H9 (cell line): Measurements from ENCODE around the gene NUMA1. TPM values are rescaled to one million over a fixed set of nuclear protein-coding genes. Genes with fewer than 3 reads are reported as not detected.

Experiments
- DNase-seq: peaks from one replicate; pipeline ENCODE4 v3.0.0-alpha.2; 2017
- H2AFZ ChIP-seq: one replicate; pipeline ENCODE4 v1.6.1; 2013; ENCODE audit warnings: mild to moderate bottlenecking, low read length, control low read depth, moderate library complexity
- H2AK5ac ChIP-seq: 2 replicates; pipeline ENCODE4 v1.6.1; 2013; ENCODE audit warnings: low read length, control low read depth, mixed read lengths; ENCODE audit not compliant: insufficient read length
- H2BK120ac ChIP-seq: one replicate; pipeline ENCODE4 v1.6.1; 2013; ENCODE audit warnings: low read depth, mild to moderate bottlenecking, low read length, control low read depth, inconsistent platforms; ENCODE audit not compliant: poor library complexity, severe bottlenecking
- H2BK12ac ChIP-seq: 2 replicates; pipeline ENCODE4 v1.6.1; 2013; ENCODE audit warnings: low read length, control low read depth, mixed read lengths, low read depth; ENCODE audit not compliant: insufficient read length
- H2BK15ac ChIP-seq: 2 replicates; pipeline ENCODE4 v1.6.1; 2013; ENCODE audit warnings: low read depth, low read length, control low read depth
- H2BK20ac ChIP-seq: one replicate; pipeline ENCODE4 v1.6.1; 2013; ENCODE audit warnings: low read depth, mild to moderate bottlenecking, low read length, control low read depth, inconsistent platforms; ENCODE audit not compliant: poor library complexity, severe bottlenecking
- H2BK5ac ChIP-seq: 2 replicates; pipeline ENCODE4 v1.6.1; 2013; ENCODE audit warnings: low read length, control low read depth, mixed read lengths; ENCODE audit not compliant: insufficient read length
- H3K14ac ChIP-seq: 2 replicates; pipeline ENCODE4 v1.6.1; 2013; ENCODE audit warnings: low read length, control low read depth; ENCODE audit not compliant: insufficient read depth
- H3K18ac ChIP-seq: 2 replicates; pipeline ENCODE4 v1.6.1; 2013; ENCODE audit warnings: low read depth, mild to moderate bottlenecking, mixed read lengths, low read length, control low read depth; ENCODE audit not compliant: insufficient read length
- H3K23ac ChIP-seq: 2 replicates; pipeline ENCODE4 v1.6.1; 2013; ENCODE audit warnings: low read length, control low read depth, mixed read lengths, low read depth; ENCODE audit not compliant: insufficient read length
- H3K23me2 ChIP-seq: 2 replicates; pipeline ENCODE4 v1.6.1; 2013; ENCODE audit warnings: low read depth, mild to moderate bottlenecking, mixed read lengths, low read length, control low read depth; ENCODE audit not compliant: insufficient read length, poor library complexity, severe bottlenecking
- H3K27ac ChIP-seq: 2 replicates; pipeline ENCODE4 v1.5.1; 2013; ENCODE audit warnings: low read length, control low read depth, mixed read lengths, low read depth; ENCODE audit not compliant: insufficient read length
- H3K27me3 ChIP-seq: 2 replicates; pipeline ENCODE4 v1.6.1; 2013; ENCODE audit warnings: low read length, control low read depth, inconsistent platforms; ENCODE audit not compliant: insufficient read depth
- H3K4ac ChIP-seq: 2 replicates; pipeline ENCODE4 v1.6.1; 2013; ENCODE audit warnings: low read depth, mild to moderate bottlenecking, control low read depth, inconsistent platforms, low read length, moderate library complexity
- H3K4me1 ChIP-seq: 2 replicates; pipeline ENCODE4 v1.6.1; 2013; ENCODE audit warnings: low read length, control low read depth, inconsistent platforms; ENCODE audit not compliant: insufficient read depth
- H3K4me2 ChIP-seq: 2 replicates; pipeline ENCODE4 v1.6.1; 2013; ENCODE audit warnings: low read length, control low read depth, mixed read lengths; ENCODE audit not compliant: insufficient read length, insufficient read depth
- H3K56ac ChIP-seq: 2 replicates; pipeline ENCODE4 v1.6.1; 2013; ENCODE audit warnings: low read depth, mild to moderate bottlenecking, mixed read lengths, low read length, control low read depth; ENCODE audit not compliant: insufficient read length
- H3K79me1 ChIP-seq: 2 replicates; pipeline ENCODE4 v1.6.1; 2013; ENCODE audit warnings: low read depth, mild to moderate bottlenecking, moderate library complexity, low read length, control low read depth, inconsistent platforms; ENCODE audit not compliant: insufficient read depth, poor library complexity, severe bottlenecking
- H3K79me2 ChIP-seq: 2 replicates; pipeline ENCODE4 v1.6.1; 2013; ENCODE audit warnings: low read length, control low read depth, inconsistent platforms; ENCODE audit not compliant: insufficient read depth
- H3K9ac ChIP-seq: 2 replicates; pipeline ENCODE4 v1.6.1; 2013; ENCODE audit warnings: low read length, control low read depth, mixed read lengths; ENCODE audit not compliant: insufficient read length; ENCODE audit errors: extremely low read depth
- H3K9me3 ChIP-seq: one replicate; pipeline ENCODE4 v1.6.1; 2013; ENCODE audit warnings: low read depth, low read length, inconsistent platforms; ENCODE audit not compliant: control insufficient read depth
- H3T11ph ChIP-seq: one replicate; pipeline ENCODE4 v1.6.1; 2013; ENCODE audit warnings: mild to moderate bottlenecking, low read length, control low read depth, inconsistent platforms
- H4K20me1 ChIP-seq: one replicate; pipeline ENCODE4 v1.6.1; 2013; ENCODE audit not compliant: control insufficient read depth, insufficient read length, insufficient read depth
- H4K5ac ChIP-seq: 2 replicates; pipeline ENCODE4 v1.6.1; 2013; ENCODE audit warnings: low read depth, mild to moderate bottlenecking, mixed read lengths, low read length, control low read depth; ENCODE audit not compliant: insufficient read length
- H4K8ac ChIP-seq: replicated peaks from 2 replicates; pipeline ENCODE4 v1.6.1; 2013; ENCODE audit warnings: low read length, control low read depth, mixed read lengths, low read depth; ENCODE audit not compliant: insufficient read length
- H4K91ac ChIP-seq: 2 replicates; pipeline ENCODE4 v1.6.1; 2013; ENCODE audit warnings: low read depth, mild to moderate bottlenecking, moderate library complexity, mixed read lengths, low read length, control low read depth; ENCODE audit not compliant: insufficient read length
- H3K27ac Mint-ChIP-seq, 3 experiments: 2 replicates in 2 of 3; 3 replicates in 1 of 3; pipeline ENCODE4 v1.8.0; 2020 to 2021; ENCODE audit warnings: mixed read lengths in 3 of 3, mild to moderate bottlenecking in 1 of 3, moderate library complexity in 1 of 3
- H3K27me3 Mint-ChIP-seq: 2 replicates; pipeline ENCODE4 v1.8.0; 2021; ENCODE audit warnings: low read depth, mild to moderate bottlenecking, moderate library complexity, mixed read lengths
- H3K36me3 Mint-ChIP-seq, 3 experiments: 2 replicates in 2 of 3; 3 replicates in 1 of 3; pipeline ENCODE4 v1.8.0; 2020 to 2021; ENCODE audit warnings: low read depth in 3 of 3, mixed read lengths in 3 of 3; ENCODE audit not compliant: insufficient read depth in 1 of 3
- H3K4me1 Mint-ChIP-seq, 2 experiments: 2 replicates each; pipeline ENCODE4 v1.8.0; 2020; ENCODE audit warnings: mixed read lengths in 2 of 2
- H3K4me3 Mint-ChIP-seq, 2 experiments: 2 replicates in 1 of 2; 3 replicates in 1 of 2; pipeline ENCODE4 v1.8.0; 2020 to 2021; ENCODE audit warnings: mild to moderate bottlenecking in 2 of 2, mixed read lengths in 2 of 2, moderate library complexity in 1 of 2
- H3K9me3 Mint-ChIP-seq, 2 experiments: 2 replicates in 1 of 2; 3 replicates in 1 of 2; pipeline ENCODE4 v1.8.0; 2020; ENCODE audit warnings: mild to moderate bottlenecking in 2 of 2, mixed read lengths in 2 of 2, moderate library complexity in 1 of 2
- WGBS: extraction: QIAGEN DNeasy Blood & Tissue Kit; methylation state at CpG from one replicate; pipeline ENCODE4 v1.1.7; 2013; ENCODE audit warnings: missing lambda C conversion rate, low lambda C conversion rate, mixed read lengths; ENCODE audit not compliant: insufficient read length; ENCODE audit errors: extremely low coverage; 5-methylcytosine and 5-hydroxymethylcytosine counted together
- total RNA-seq: library from RNA; stranded (reverse); gene quantifications from 2 replicates; pipeline ENCODE4 v1.2.1, GENCODE V29; 2021
- TF ChIP-seq, protein P1 (sequence below): fragments of 200-600 bp; sonication (generic); conservative IDR thresholded peaks from 3 replicates; pipeline ENCODE4 v1.8.0; 2021; ENCODE audit warnings: antibody characterized with exemption, mild to moderate bottlenecking

Gene NUMA1
- total RNA-seq, 1 experiment from 2014 or later, result 136 TPM

DNA sequence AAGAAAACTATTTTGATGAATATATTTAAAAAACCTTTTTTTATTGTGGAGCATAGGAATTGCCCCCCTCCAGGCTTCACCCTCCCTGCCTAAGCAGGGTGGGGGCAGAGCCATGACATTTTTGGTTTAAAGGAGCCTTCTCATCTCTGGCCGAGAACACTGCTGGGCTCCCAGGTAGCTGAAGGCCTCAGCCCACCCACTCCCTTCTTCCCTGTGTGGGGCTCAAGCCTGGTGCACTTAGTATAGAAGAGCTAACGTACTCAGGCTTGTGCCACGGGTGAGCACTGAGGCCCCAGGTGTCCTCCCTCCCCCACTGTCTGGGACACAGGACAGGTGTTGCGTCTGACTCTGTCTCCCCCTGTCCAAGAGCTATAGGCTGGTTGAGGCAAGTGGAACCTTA lies 83.8 kb downstream of the NUMA1 start:
- H3K79me1 ChIP-seq, result no peaks in the 10 kb centered on the region
- Mint-ChIP-seq H3K27me3 (peaks cover 2% of the 10 kb centered on the region; the same call in 1 of the 2 replicates), H3K27ac (no peak overlapping the region), H3K4me3 (no peak overlapping the region), H3K4me1 (peaks cover 0 to 7% of the 10 kb centered on the region in 2 experiments; a peak in 1 of 4 replicates), H3K36me3 (peaks cover 0 to 23% (median 3%) of the 10 kb centered on the region in 3 experiments; a peak in 5 of 7 replicates), H3K9me3 (no peaks in the 10 kb centered on the region)
- H2BK5ac ChIP-seq, result no peak overlapping the region
- H3K23me2 ChIP-seq, result no peaks in the 10 kb centered on the region
- no peaks in the 10 kb centered on the region for H3K4me1 ChIP-seq
- no peak overlapping the region for H3K4ac ChIP-seq
- no peak overlapping the region for H2AK5ac ChIP-seq
- no peaks in the 10 kb centered on the region for H3K79me2 ChIP-seq
- H2BK120ac ChIP-seq, result no peak overlapping the region
- no peak overlapping the region for H2BK12ac ChIP-seq
- no peak overlapping the region for H4K5ac ChIP-seq
- H4K20me1 ChIP-seq, result peaks cover 2% of the 10 kb centered on the region
- H2BK20ac ChIP-seq, result no peak overlapping the region
- H3K23ac ChIP-seq, result no peak overlapping the region
- no peak overlapping the region for H3K14ac ChIP-seq
- WGBS, result no CpG with 5 or more reads among the region's 4 CpGs
- no peak overlapping the region for H3T11ph ChIP-seq
- no peak overlapping the region for H2BK15ac ChIP-seq
- H3K18ac ChIP-seq, result no peak overlapping the region
- H3K27ac ChIP-seq, result no peak overlapping the region
- no peak overlapping the region for H4K8ac ChIP-seq
- H3K56ac ChIP-seq, result no peak overlapping the region
- H3K4me2 ChIP-seq, result no peak overlapping the region
- H3K9ac ChIP-seq, result no peak overlapping the region
- H2AFZ ChIP-seq, result no peak overlapping the region
- no peaks in the 10 kb centered on the region for H3K27me3 ChIP-seq
- no peaks in the 10 kb centered on the region for H3K9me3 ChIP-seq
- H4K91ac ChIP-seq, result no peak overlapping the region
- TF ChIP-seq, protein P1, sequence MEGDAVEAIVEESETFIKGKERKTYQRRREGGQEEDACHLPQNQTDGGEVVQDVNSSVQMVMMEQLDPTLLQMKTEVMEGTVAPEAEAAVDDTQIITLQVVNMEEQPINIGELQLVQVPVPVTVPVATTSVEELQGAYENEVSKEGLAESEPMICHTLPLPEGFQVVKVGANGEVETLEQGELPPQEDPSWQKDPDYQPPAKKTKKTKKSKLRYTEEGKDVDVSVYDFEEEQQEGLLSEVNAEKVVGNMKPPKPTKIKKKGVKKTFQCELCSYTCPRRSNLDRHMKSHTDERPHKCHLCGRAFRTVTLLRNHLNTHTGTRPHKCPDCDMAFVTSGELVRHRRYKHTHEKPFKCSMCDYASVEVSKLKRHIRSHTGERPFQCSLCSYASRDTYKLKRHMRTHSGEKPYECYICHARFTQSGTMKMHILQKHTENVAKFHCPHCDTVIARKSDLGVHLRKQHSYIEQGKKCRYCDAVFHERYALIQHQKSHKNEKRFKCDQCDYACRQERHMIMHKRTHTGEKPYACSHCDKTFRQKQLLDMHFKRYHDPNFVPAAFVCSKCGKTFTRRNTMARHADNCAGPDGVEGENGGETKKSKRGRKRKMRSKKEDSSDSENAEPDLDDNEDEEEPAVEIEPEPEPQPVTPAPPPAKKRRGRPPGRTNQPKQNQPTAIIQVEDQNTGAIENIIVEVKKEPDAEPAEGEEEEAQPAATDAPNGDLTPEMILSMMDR, result no peak
- no peak for DNase-seq
